IPS DF 6.9 (cell line): ENCODE measurements around the gene UBAC2.
A peak's percentile ranks its signal among the peaks of the same experiment; 100 is the strongest.

ENCODE experiments used
- DNase-seq: peaks from one replicate; pipeline ENCODE4 v3.0.0-alpha.2; 2013; ENCODE audit warnings: low read depth, low spot score
- H3K27ac ChIP-seq: one replicate; pipeline ENCODE4 v1.5.1; 2013; ENCODE audit warnings: low read length, control low read depth
- H3K27me3 ChIP-seq: 2 replicates; pipeline ENCODE4 v1.6.1; 2013; ENCODE audit warnings: mild to moderate bottlenecking, low read length; ENCODE audit not compliant: control insufficient read depth, insufficient read depth
- H3K36me3 ChIP-seq: 2 replicates; pipeline ENCODE4 v1.6.1; 2013; ENCODE audit warnings: low read length; ENCODE audit not compliant: control insufficient read depth, insufficient read depth
- H3K4me1 ChIP-seq: 2 replicates; pipeline ENCODE4 v1.6.1; 2013; ENCODE audit warnings: low read length; ENCODE audit not compliant: control insufficient read depth, insufficient read depth
- H3K4me3 ChIP-seq: 2 replicates; pipeline ENCODE4 v1.5.1; 2013; ENCODE audit warnings: mild to moderate bottlenecking, low read length
- H3K9me3 ChIP-seq: 2 replicates; pipeline ENCODE4 v1.6.1; 2013; ENCODE audit warnings: low read length, inconsistent platforms; ENCODE audit not compliant: control insufficient read depth, insufficient read depth
- WGBS: extraction: QIAGEN DNeasy Blood & Tissue Kit; methylation state at CpG from one replicate; pipeline ENCODE4 v1.1.7; 2013; ENCODE audit warnings: mixed read lengths, missing lambda C conversion rate; ENCODE audit not compliant: insufficient read length, insufficient coverage; 5-methylcytosine and 5-hydroxymethylcytosine counted together

UBAC2 gene

GRCh38 chr13:99182439-99182838 is 18.2 kb upstream of the UBAC2 start:
- Histone ChIP-seq H3K36me3 (no peaks in the 10 kb centered on the region), H3K4me3 (no peak overlapping the region), H3K9me3 (no peaks in the 10 kb centered on the region), H3K27me3 (no peaks in the 10 kb centered on the region), H3K27ac (no peak overlapping the region), H3K4me1 (no peaks in the 10 kb centered on the region)
- no CpG with 5 or more reads among the region's 1 CpG for WGBS
- DNase-seq: no peak

GRCh38 chr13:99185606-99186005 is 15.0 kb upstream of the UBAC2 start:
- Histone ChIP-seq H3K4me1 (no peaks in the 10 kb centered on the region), H3K4me3 (no peak overlapping the region), H3K27me3 (no peaks in the 10 kb centered on the region), H3K27ac (no peak overlapping the region), H3K36me3 (no peaks in the 10 kb centered on the region), H3K9me3 (no peaks in the 10 kb centered on the region)
- no CpG with 5 or more reads among the region's 8 CpGs for WGBS
- DNase-seq: no peak

DNA sequence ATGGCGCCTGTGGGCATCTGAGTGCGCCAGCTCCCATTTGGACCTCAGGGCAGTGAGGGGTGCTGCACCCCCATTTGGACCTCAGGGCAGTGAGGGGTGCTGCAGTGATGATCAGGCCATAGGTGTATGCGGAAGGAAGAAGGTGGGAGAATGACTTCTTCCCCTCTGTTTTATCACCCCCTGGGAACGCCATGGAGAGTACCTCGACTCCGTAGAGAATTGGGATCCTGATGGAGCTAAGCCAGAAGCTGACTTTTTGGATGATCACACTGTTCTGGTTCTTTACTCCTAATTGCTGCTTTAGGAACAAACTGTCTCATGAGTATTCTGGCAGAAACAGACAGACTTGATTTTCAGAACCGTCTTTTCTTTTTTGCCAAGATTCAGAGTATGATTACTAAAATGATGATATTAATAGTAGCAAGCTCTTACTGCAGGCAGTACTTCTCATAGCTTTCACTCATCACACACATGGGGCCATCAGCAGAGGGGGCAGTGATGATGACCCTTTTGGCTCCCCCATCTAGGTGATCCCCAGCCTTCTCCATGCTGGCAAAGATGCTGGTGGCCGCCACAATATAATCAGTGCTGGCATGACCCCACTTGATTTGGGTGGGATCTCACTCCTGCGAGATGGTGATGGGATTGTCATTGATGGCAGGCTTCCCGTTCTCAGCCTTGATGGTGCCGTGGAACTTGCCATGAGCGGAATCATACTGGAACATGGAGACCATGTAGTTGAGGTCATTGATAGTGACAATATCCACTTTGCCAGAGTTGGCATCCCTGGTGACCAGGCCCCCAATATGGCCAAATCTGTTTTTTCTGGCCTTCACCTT is 10.3 kb upstream of the UBAC2 start:
- Histone ChIP-seq H3K9me3 (no peaks in the 10 kb centered on the region), H3K4me3 (no peak overlapping the region), H3K27me3 (no peaks in the 10 kb centered on the region), H3K27ac (no peak overlapping the region), H3K4me1 (no peaks in the 10 kb centered on the region), H3K36me3 (no peaks in the 10 kb centered on the region)
- DNase-seq: no peak
- WGBS: no CpG with 5 or more reads among the region's 12 CpGs

GRCh38 chr13:99191336-99191899 is 9.2 kb upstream of the UBAC2 start:
- Histone ChIP-seq H3K4me1 (no peaks in the 10 kb centered on the region), H3K27ac (no peak overlapping the region), H3K9me3 (no peaks in the 10 kb centered on the region), H3K36me3 (no peaks in the 10 kb centered on the region), H3K27me3 (no peaks in the 10 kb centered on the region), H3K4me3 (no peak overlapping the region)
- no CpG with 5 or more reads among the region's 3 CpGs for WGBS
- no peak for DNase-seq

GRCh38 chr13:99191900-99192399 is 8.7 kb upstream of the UBAC2 start:
- DNase-seq: no peak
- no peak overlapping the region for H3K27ac ChIP-seq
- no peak overlapping the region for H3K4me3 ChIP-seq
- H3K9me3 ChIP-seq: no peaks in the 10 kb centered on the region
- H3K27me3 ChIP-seq: no peaks in the 10 kb centered on the region
- no CpG with 5 or more reads among the region's 7 CpGs for WGBS
- no peaks in the 10 kb centered on the region for H3K36me3 ChIP-seq
- H3K4me1 ChIP-seq: no peaks in the 10 kb centered on the region

DNA sequence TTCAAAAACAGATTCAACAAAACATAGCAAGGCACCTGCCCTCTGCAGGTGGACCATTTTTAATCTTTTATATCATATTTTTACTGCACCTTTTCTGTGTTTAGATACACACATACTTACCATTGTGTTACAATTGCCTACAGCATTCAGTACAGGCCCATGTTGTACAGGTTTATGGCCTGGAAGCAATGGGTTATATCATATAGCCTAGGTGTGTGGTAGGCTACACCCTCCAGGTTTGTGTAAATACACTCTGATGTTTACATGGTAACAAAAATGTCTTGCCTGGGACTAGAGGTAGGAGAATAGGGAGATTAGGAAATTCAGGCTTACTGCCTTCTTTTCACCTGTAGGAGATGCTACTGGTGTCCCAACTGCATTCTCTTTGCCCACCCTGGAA is 8.2 kb upstream of the UBAC2 start:
- Histone ChIP-seq H3K9me3 (no peaks in the 10 kb centered on the region), H3K4me3 (no peak overlapping the region), H3K36me3 (no peaks in the 10 kb centered on the region), H3K4me1 (no peaks in the 10 kb centered on the region), H3K27ac (no peak overlapping the region), H3K27me3 (no peaks in the 10 kb centered on the region)
- DNase-seq: no peak

DNA sequence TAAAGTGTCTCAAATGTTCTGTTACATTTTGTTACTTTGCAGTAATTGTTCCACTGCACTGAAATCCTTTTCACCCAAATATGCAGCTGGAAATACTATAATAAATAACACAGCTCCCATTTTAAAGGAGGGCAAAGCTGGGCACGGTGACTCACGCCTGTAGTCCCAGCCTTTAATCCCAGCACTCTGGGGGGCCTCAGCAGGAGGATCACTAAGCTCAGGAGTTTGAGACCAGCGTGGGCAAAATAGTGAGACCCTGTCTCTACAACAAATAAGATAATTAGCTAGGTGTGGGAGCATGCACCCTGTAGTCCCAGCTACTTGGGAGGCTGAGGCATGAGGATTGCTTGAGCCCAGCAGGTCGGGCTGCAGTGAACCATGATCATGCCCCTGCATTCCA is 7.5 kb upstream of the UBAC2 start:
- H3K27ac ChIP-seq: no peak overlapping the region
- H3K9me3 ChIP-seq: no peaks in the 10 kb centered on the region
- no peak for DNase-seq
- WGBS: no CpG with 5 or more reads among the region's 4 CpGs
- no peaks in the 10 kb centered on the region for H3K27me3 ChIP-seq
- no peak overlapping the region for H3K4me3 ChIP-seq
- H3K4me1 ChIP-seq: no peaks in the 10 kb centered on the region
- H3K36me3 ChIP-seq: no peaks in the 10 kb centered on the region

- DNase-seq: no peak
- no peak overlapping the region for H3K4me3 ChIP-seq
These were observed 4.1 kb upstream of the UBAC2 start for GRCh38 chr13:99196466-99197116.

DNA sequence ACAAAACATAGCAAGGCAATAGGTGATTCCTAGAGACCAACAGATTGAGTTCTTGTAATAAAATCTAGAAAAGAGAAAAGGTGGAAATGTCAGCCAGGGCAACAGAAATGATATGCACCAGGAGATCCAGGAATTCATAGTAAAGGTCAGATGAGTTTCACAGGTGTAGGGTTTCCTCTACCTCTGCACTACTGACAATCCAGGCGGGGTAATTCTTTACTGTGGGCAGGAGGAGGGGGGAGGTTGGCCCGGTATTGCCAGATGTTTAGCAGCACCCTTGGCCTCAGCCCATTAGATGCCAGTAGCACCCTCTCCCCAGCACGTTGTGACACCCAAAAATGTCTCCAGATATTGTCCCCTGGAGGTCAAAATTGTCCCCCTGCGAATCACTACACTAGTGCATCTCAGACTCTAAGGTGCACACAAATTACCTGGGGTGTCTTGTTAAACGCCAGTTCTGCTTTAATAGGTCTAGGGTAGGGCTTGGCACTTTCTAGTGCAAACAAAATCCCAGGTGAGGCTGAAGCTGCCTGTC is 3.5 kb upstream of the UBAC2 start:
- no peak for DNase-seq
- H3K4me3 ChIP-seq: no peak overlapping the region

More at GRCh38 chr13:99196466-99197116, 4.1 kb upstream of the UBAC2 start:
- no CpG with 5 or more reads among the region's 5 CpGs for WGBS
- no peaks in the 10 kb centered on the region for H3K4me1 ChIP-seq
- H3K36me3 ChIP-seq: no peaks in the 10 kb centered on the region
- H3K9me3 ChIP-seq: no peaks in the 10 kb centered on the region
- H3K27me3 ChIP-seq: no peaks in the 10 kb centered on the region
- H3K27ac ChIP-seq: no peak overlapping the region

DNA sequence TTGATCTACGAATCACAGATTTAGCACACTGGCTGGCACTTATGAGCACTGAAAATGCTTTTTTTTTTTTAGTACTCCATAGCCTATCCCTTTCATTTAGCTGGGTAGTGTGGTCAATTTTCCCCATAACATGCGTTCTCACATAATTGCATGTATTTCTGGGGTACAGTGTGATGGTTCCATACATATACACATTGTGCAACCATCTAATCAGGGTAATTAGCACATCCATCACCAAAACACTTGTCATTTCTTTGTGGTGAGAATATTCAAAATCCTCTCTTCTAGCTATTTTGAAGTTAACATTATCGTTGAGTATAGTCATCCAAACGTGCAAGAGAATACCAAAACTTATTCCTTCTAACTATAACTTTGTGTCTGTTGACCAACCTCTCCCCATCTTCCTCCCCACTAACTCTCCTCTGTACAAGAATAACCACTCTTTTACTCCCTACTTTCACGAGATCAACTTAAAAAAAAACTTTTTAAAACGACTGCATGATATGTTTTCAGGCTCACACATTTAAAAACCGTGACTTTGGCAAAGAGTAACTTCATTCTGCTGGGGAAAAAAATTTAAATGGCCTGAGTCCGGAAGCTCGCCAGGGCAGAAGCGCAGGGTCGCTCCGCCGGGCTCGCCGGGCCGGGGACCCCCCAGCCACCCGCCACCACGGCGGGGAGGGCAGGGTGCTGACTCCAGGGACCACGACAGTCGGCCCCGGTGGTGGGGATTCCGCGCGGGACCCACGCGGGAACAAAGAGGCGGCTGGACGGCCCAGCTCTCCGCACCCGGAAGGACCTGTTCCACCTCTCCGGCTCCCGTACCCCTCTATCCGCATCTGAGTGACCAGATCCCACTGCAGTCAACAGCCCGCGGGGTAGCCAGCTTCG is 868 bp upstream of the UBAC2 start:
- H3K27me3 ChIP-seq: no peaks in the 10 kb centered on the region
- H3K4me3 ChIP-seq: peak overlapping the region; percentile 99
- no peaks in the 10 kb centered on the region for H3K36me3 ChIP-seq
- no CpG with 5 or more reads among the region's 37 CpGs for WGBS
- DNase-seq: no peak
- H3K9me3 ChIP-seq: no peaks in the 10 kb centered on the region
- H3K27ac ChIP-seq: no peak overlapping the region
- 0 out of 2 replicates have a peak, but pooled peaks cover 2% of the 10 kb centered on the region for H3K4me1 ChIP-seq

More for the DNA sequence above, 3.5 kb upstream of the UBAC2 start:
- Histone ChIP-seq H3K36me3 (no peaks in the 10 kb centered on the region), H3K9me3 (no peaks in the 10 kb centered on the region), H3K27me3 (no peaks in the 10 kb centered on the region), H3K4me1 (no peaks in the 10 kb centered on the region), H3K27ac (no peak overlapping the region)
- no CpG with 5 or more reads among the region's 5 CpGs for WGBS
